ENCODE results near the gene PDE4D.
"Not testable (repeated sequence)": the region's sequence is repeated elsewhere in the genome, so short reads cannot be mapped to it uniquely, and the experiment has no call there.

Gene PDE4D

GRCh38 chr5:59789197-59789596 lies 104.3 kb downstream of the PDE4D start:
- no peak overlapping the region for H2BK12ac ChIP-seq (ENCODE audit: low read length in 2 of 2)
- H3K4me3 ChIP-seq (ENCODE audit: insufficient read depth in 1 of 2, low read depth in 1 of 2, low read length in 2 of 2), result no peak overlapping the region
- peak; percentile 74 for DNase-seq
- H3K36me3 ChIP-seq (ENCODE audit: control insufficient read depth in 1 of 2, insufficient read depth in 2 of 2, low read depth in 1 of 2, low read length in 2 of 2), result no peaks in the 10 kb centered on the region
- H3K4me1 ChIP-seq (ENCODE audit: control insufficient read depth, insufficient read depth, low read depth, low read length), result peaks cover 8% of the 10 kb centered on the region
- H3K4ac ChIP-seq (ENCODE audit: low read depth in 1 of 2, low read length in 2 of 2), result no peak overlapping the region
- H2BK5ac ChIP-seq (ENCODE audit: low read depth, low read length, poor library complexity, severe bottlenecking), result no peak overlapping the region
- H3K79me1 ChIP-seq (replicated peaks; ENCODE audit: low read length, poor library complexity, severe bottlenecking), result no peaks in the 10 kb centered on the region
- no peak overlapping the region for H3K4me2 ChIP-seq (ENCODE audit: low read length, poor library complexity, severe bottlenecking)
- no peak overlapping the region for H4K91ac ChIP-seq (ENCODE audit: low read length)
- H3K27me3 ChIP-seq (ENCODE audit: control insufficient read depth in 1 of 2, insufficient read depth in 1 of 2, low read length in 2 of 2), result peaks cover 0 to 5% of the 10 kb centered on the region in 2 experiments
- H2AK5ac ChIP-seq (ENCODE audit: low read length, severe bottlenecking), result peak overlapping the region; percentile 91
- 68% methylated on average over 2 of the region's 2 CpGs for WGBS
- H3K14ac ChIP-seq (ENCODE audit: low read length in 2 of 2), result no peak overlapping the region
- no peak overlapping the region for H2BK120ac ChIP-seq (ENCODE audit: low read depth, low read length)
- H2AFZ ChIP-seq (ENCODE audit: low read depth, low read length), result no peak overlapping the region
- H3K27ac ChIP-seq (ENCODE audit: low read length, poor library complexity, severe bottlenecking), result no peak overlapping the region
- no peak overlapping the region for H2BK15ac ChIP-seq (ENCODE audit: low read depth, poor library complexity, severe bottlenecking)
- no peak overlapping the region for H3K23ac ChIP-seq (ENCODE audit: low read length in 2 of 2)
- no peak overlapping the region for H3K18ac ChIP-seq (ENCODE audit: low read depth in 1 of 2, low read length in 2 of 2)
- H3K9me3 ChIP-seq (ENCODE audit: control insufficient read depth, low read length), result no peaks in the 10 kb centered on the region
- H4K8ac ChIP-seq (ENCODE audit: low read length), result no peak overlapping the region
- no peak overlapping the region for H3K9ac ChIP-seq (ENCODE audit: low read length)

- H4K8ac ChIP-seq (ENCODE audit: low read length), result no peak overlapping the region
- no peak overlapping the region for H3K9ac ChIP-seq (ENCODE audit: low read length)
- no peak overlapping the region for H2AFZ ChIP-seq (ENCODE audit: low read depth, low read length)
- 13% methylated on average over 5 of the region's 6 CpGs for WGBS
- peak; percentile 90 for DNase-seq
- no peak overlapping the region for H2BK12ac ChIP-seq (ENCODE audit: low read length in 2 of 2)
- H3K27me3 ChIP-seq (ENCODE audit: control insufficient read depth in 1 of 2, insufficient read depth in 1 of 2, low read length in 2 of 2), result peaks cover 0 to 5% of the 10 kb centered on the region in 2 experiments
- no peaks in the 10 kb centered on the region for H3K9me3 ChIP-seq (ENCODE audit: control insufficient read depth, low read length)
- H2BK15ac ChIP-seq (ENCODE audit: low read depth, poor library complexity, severe bottlenecking), result no peak overlapping the region
- H3K4ac ChIP-seq (ENCODE audit: low read depth in 1 of 2, low read length in 2 of 2), result no peak overlapping the region
- no peak overlapping the region for H3K14ac ChIP-seq (ENCODE audit: low read length in 2 of 2)
- no peak overlapping the region for H2BK5ac ChIP-seq (ENCODE audit: low read depth, low read length, poor library complexity, severe bottlenecking)
- H3K4me3 ChIP-seq (ENCODE audit: insufficient read depth in 1 of 2, low read depth in 1 of 2, low read length in 2 of 2), result no peak overlapping the region
- H4K91ac ChIP-seq (ENCODE audit: low read length), result no peak overlapping the region
- H2AK5ac ChIP-seq (ENCODE audit: low read length, severe bottlenecking), result no peak overlapping the region
- no peak overlapping the region for H2BK120ac ChIP-seq (ENCODE audit: low read depth, low read length)
- no peaks in the 10 kb centered on the region for H3K36me3 ChIP-seq (ENCODE audit: control insufficient read depth in 1 of 2, insufficient read depth in 2 of 2, low read depth in 1 of 2, low read length in 2 of 2)
- H3K79me1 ChIP-seq (replicated peaks; ENCODE audit: low read length, poor library complexity, severe bottlenecking), result no peaks in the 10 kb centered on the region
- no peak overlapping the region for H3K23ac ChIP-seq (ENCODE audit: low read length in 2 of 2)
- H3K27ac ChIP-seq (ENCODE audit: low read length, poor library complexity, severe bottlenecking), result peak overlapping the region; percentile 38
- H3K4me2 ChIP-seq (ENCODE audit: low read length, poor library complexity, severe bottlenecking), result no peak overlapping the region
- peaks cover 3% of the 10 kb centered on the region for H3K4me1 ChIP-seq (ENCODE audit: control insufficient read depth, insufficient read depth, low read depth, low read length)
- H3K18ac ChIP-seq (ENCODE audit: low read depth in 1 of 2, low read length in 2 of 2), result peak overlapping the region in 1 of 2 experiments; percentile 4
These were observed 107.2 kb downstream of the PDE4D start for GRCh38 chr5:59786334-59786805.

- peaks cover 3% of the 10 kb centered on the region for H3K4me1 ChIP-seq (ENCODE audit: control insufficient read depth, insufficient read depth, low read depth, low read length)
- no peak overlapping the region for H3K4me2 ChIP-seq (ENCODE audit: low read length, poor library complexity, severe bottlenecking)
- no peak overlapping the region for H3K18ac ChIP-seq (ENCODE audit: low read depth in 1 of 2, low read length in 2 of 2)
- no peak overlapping the region for H2AK5ac ChIP-seq (ENCODE audit: low read length, severe bottlenecking)
- no peak overlapping the region for H2BK15ac ChIP-seq (ENCODE audit: low read depth, poor library complexity, severe bottlenecking)
- H3K9ac ChIP-seq (ENCODE audit: low read length), result no peak overlapping the region
- H3K27me3 ChIP-seq (ENCODE audit: control insufficient read depth in 1 of 2, insufficient read depth in 1 of 2, low read length in 2 of 2), result peaks cover 0 to 5% of the 10 kb centered on the region in 2 experiments
- H3K79me1 ChIP-seq (replicated peaks; ENCODE audit: low read length, poor library complexity, severe bottlenecking), result no peaks in the 10 kb centered on the region
- H2BK120ac ChIP-seq (ENCODE audit: low read depth, low read length), result no peak overlapping the region
- no peak overlapping the region for H2AFZ ChIP-seq (ENCODE audit: low read depth, low read length)
- H3K4ac ChIP-seq (ENCODE audit: low read depth in 1 of 2, low read length in 2 of 2), result no peak overlapping the region
- no peak overlapping the region for H3K4me3 ChIP-seq (ENCODE audit: insufficient read depth in 1 of 2, low read depth in 1 of 2, low read length in 2 of 2)
- no peak overlapping the region for H2BK12ac ChIP-seq (ENCODE audit: low read length in 2 of 2)
- H2BK5ac ChIP-seq (ENCODE audit: low read depth, low read length, poor library complexity, severe bottlenecking), result no peak overlapping the region
- 99% methylated on average over 5 of the region's 5 CpGs for WGBS
- H4K8ac ChIP-seq (ENCODE audit: low read length), result no peak overlapping the region
- no peaks in the 10 kb centered on the region for H3K36me3 ChIP-seq (ENCODE audit: control insufficient read depth in 1 of 2, insufficient read depth in 2 of 2, low read depth in 1 of 2, low read length in 2 of 2)
- no peak for DNase-seq
- no peaks in the 10 kb centered on the region for H3K9me3 ChIP-seq (ENCODE audit: control insufficient read depth, low read length)
- H3K23ac ChIP-seq (ENCODE audit: low read length in 2 of 2), result no peak overlapping the region
- no peak overlapping the region for H4K91ac ChIP-seq (ENCODE audit: low read length)
- no peak overlapping the region for H3K14ac ChIP-seq (ENCODE audit: low read length in 2 of 2)
- peak overlapping the region; percentile 38 for H3K27ac ChIP-seq (ENCODE audit: low read length, poor library complexity, severe bottlenecking)
These were observed 107.7 kb downstream of the PDE4D start for GRCh38 chr5:59785676-59786333.

- H3K18ac ChIP-seq (ENCODE audit: low read depth in 1 of 2, low read length in 2 of 2); H3K27me3 ChIP-seq (ENCODE audit: control insufficient read depth in 1 of 2, insufficient read depth in 1 of 2, low read length in 2 of 2); H2BK12ac ChIP-seq (ENCODE audit: low read length in 2 of 2); H2AK5ac ChIP-seq (ENCODE audit: low read length, severe bottlenecking); H3K36me3 ChIP-seq (ENCODE audit: control insufficient read depth in 1 of 2, insufficient read depth in 2 of 2, low read depth in 1 of 2, low read length in 2 of 2); H4K91ac ChIP-seq (ENCODE audit: low read length); H3K4me1 ChIP-seq (ENCODE audit: control insufficient read depth, insufficient read depth, low read depth, low read length); H3K9ac ChIP-seq (ENCODE audit: low read length); H3K4ac ChIP-seq (ENCODE audit: low read depth in 1 of 2, low read length in 2 of 2); H3K4me2 ChIP-seq (ENCODE audit: low read length, poor library complexity, severe bottlenecking); H2BK5ac ChIP-seq (ENCODE audit: low read depth, low read length, poor library complexity, severe bottlenecking); H2AFZ ChIP-seq (ENCODE audit: low read depth, low read length); H2BK120ac ChIP-seq (ENCODE audit: low read depth, low read length); DNase-seq; H3K23ac ChIP-seq (ENCODE audit: low read length in 2 of 2); H2BK15ac ChIP-seq (ENCODE audit: low read depth, poor library complexity, severe bottlenecking); H4K8ac ChIP-seq (ENCODE audit: low read length); H3K9me3 ChIP-seq (ENCODE audit: control insufficient read depth, low read length); H3K27ac ChIP-seq (ENCODE audit: low read length, poor library complexity, severe bottlenecking); H3K14ac ChIP-seq (ENCODE audit: low read length in 2 of 2); H3K79me1 ChIP-seq (replicated peaks; ENCODE audit: low read length, poor library complexity, severe bottlenecking); H3K4me3 ChIP-seq (ENCODE audit: insufficient read depth in 1 of 2, low read depth in 1 of 2, low read length in 2 of 2): not testable (repeated sequence)
- WGBS, result 100% methylated on average over 1 of the region's 1 CpG
These were observed 108.8 kb downstream of the PDE4D start for GRCh38 chr5:59784708-59785107.

Data from mesenchymal stem cell (in vitro differentiated cells and primary cell).